HG03064 (cell line): ENCODE measurements around the gene C1QB.
"Not testable (repeated sequence)": the region's sequence is repeated elsewhere in the genome, so short reads cannot be mapped to it uniquely, and the experiment has no call there.

Experiments used
- ATAC-seq: cut with Tn5 transposase; IDR thresholded peaks from one replicate; pipeline ENCODE4 v1.9.1; 2021; ENCODE audit warnings: low read depth; ENCODE audit not compliant: unreplicated experiment

C1QB gene

DNA sequence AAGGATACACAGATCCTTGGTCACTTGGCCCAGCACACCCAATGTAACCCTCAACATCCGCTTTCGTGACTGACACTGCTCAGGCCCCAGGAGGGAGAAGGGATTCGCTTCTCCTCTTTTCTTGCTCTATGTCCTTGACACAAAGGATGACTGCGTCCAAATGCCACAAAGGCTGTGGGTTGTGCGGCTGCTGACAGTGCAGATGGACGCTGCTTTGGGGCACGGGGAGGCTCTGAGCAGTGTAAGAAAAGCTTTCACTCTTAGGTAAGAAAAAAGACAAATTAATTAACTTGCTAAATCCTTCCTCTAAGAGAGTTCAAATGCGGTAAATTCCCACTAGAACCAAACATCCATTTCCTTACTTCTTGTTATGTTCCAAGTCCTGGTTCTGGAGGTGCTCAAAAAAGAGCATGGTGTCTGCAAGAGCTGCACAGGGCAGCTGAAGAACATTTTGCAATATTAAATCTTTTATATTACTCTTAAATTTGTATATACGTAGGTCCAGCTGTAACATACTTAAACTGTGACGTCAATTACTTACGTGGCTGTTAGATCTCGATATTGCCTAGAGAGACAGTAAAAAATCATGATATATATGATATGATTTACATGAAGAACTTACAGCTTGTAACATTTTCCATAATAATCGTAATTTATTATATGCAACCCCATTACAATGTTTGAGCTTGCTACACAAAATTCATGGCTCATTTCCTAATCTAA, 38.2 kb downstream of the C1QB start:
- no peak for ATAC-seq

DNA sequence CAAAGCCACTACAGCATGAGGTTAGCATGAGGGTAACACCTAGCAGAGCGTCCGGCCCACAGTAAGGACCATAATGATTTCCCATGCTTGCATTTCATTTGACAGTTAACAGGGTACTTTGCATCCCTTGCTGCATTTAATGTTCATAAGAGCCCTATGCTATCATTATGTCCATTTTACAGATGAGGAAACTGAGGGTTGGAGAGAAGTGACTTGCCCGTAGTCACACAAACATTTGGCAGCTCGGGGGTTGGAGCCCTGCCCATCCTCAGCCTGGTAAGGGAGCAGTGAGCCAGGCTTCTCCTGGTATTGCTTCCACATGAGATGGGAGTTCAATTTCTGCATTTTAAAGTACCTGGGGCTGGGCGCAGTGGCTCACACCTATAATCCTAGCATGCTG, 41.1 kb downstream of the C1QB start:
- ATAC-seq = no peak

DNA sequence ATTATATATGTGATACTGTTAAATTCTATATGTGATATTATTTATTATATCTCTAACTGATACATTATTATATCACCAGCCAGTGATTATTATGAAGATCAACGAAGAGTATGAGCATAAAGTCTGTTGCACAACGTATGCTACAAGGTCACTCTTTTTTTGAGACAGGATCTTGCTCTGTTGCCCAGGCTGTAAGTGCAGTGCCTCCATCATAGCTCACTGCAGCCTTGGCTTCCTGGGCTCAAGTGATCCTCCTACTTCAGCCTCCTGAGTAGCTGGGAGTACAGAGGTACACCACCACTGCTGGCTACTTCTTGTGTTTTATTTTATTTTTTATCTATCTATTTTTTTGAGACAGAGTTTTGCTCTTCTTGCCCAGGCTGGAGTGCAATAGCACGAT, 43.6 kb downstream of the C1QB start:
- ATAC-seq = no peak

DNA sequence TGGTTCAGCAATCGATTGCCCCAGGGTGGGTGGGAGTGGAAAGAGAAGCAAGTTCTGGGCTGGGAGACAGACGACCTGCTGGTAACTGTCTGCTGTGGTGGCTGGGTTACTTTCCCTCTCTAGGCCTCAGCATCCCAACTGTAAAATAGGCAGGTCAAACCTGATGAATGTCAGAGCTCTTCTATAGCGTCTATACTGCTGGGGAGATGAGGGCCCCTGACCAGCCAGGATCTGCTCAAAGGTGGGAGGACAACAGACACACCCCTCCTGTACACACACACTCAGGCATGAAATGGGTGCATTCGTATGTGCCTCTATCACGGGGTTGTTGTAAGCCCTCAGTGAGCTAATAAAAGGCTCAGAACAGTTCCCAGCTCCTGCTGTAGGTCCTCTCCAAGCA, 44.9 kb downstream of the C1QB start:
- ATAC-seq = no peak

DNA sequence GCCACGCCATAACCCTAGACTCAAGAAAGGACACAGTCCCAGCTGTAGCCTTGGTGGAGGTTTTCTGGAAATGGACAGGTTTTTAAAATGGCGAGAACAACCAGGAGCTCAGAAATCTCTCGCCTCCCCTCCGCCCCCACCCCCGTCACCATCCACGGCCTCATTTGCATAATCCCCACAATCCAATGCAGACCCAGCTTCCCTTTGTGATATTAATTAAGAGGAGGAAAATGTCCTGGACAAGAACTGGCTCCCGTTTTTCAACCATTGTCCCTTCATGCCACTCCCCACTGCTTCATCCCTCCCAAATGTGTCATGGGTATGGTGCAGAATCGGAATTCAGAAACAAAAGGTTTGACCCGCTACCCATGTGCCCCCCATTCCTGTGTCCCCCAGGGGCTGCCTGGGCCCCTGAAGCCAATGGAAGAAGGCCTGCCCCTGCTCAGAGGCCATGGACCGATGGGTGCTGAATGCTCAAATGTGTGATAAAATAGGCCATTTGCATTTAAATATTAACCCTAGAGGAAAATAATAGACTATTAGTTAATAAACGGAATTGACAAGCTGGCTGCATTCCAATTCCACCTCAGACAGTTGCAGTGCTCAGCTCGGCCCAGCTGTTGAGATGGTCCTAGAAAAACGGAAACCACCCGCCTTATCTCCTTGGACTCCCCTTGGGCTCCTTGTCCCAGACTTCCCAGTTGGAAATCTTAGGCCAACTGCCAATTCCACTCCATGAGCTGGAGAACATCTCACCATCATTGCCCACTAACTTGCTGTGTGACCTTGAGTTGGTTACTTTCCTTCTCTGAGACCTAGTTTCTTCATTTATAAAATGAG, 46.9 kb downstream of the C1QB start:
- ATAC-seq = no peak

DNA sequence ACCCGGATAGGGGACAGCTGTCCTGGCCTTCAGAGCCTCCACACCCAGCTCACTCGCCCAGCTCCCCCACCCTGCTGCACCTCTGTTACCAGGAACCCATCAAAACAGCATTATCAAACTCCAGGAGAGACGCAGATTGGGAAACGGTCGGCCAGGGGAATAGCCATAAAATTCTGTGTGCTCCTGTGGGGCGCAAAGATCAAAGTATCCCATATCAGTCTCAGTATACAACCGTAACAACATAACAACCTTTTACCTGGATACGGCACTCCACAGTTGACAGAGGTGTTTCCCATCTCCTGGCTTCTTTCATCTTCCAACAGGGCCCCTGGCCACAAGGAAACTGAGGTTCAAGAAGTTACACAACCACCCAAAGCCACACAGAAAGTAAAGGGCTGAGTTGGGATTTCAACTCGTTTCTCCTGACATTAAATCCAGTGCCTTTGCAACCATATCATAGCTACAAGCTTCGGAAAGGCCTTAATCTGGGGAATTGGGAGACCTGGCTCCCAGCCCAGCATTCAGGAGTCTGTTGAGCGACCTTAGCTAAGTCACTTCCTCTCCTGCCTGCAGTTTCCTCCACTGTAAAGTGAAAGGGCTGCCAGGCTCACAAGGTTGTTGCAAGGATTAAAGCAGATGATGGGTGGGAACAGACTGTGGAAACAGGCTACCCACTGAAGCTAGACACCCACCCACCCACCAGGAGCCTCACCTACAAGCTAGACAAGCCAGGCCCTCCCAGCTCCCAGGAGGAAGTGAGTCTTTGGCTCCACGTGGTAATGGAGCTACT, 49.5 kb downstream of the C1QB start:
- ATAC-seq = no peak

DNA sequence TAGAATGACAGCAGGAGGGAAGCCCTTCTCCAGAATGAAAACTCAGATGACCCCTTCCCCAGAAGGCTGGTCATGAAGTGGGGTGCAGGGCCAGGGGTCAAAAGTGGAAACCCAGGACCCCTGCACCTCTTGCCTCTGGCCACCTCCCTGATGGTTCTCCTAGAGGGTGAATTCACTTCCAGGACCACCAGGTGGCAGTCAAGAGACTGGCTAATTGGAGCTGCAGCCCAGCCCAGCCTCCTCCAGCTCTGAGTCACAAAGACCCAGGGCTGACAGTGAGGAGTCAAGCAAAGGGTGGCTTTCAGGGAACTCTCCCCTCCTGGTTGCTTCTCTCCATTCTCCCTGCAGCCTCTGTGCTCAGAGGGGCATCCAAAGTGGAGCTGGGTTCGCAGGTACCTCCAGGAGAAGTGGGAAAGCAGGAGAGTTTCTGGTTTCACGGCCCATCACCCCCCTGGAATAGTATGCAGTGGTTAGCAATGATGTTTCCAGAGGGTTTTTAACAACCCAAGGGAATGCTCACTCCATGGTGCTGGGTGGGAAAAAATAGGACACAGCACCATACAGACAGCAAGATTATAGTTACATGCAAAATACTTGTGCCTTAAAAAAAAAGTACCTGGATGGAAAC, 51.5 kb downstream of the C1QB start:
- ATAC-seq = no peak

DNA sequence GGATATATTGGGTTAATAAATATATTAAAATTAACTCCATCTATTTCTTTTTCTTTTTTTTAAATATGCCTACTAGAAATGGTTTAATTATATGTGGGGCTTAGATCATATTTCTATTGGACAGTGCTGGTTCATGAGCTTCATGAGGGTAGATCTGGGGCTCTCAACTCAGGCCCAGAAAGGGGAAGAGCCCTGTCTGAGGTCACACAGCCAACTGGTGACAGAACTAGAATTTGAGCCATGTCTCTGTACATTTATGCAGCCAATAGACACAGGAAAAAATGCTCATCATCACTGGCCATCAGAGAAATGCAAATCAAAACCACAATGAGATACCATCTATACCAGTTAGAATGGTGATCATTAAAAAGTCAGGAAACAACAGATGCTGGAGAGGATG, 52.5 kb downstream of the C1QB start:
- no peak for ATAC-seq

DNA sequence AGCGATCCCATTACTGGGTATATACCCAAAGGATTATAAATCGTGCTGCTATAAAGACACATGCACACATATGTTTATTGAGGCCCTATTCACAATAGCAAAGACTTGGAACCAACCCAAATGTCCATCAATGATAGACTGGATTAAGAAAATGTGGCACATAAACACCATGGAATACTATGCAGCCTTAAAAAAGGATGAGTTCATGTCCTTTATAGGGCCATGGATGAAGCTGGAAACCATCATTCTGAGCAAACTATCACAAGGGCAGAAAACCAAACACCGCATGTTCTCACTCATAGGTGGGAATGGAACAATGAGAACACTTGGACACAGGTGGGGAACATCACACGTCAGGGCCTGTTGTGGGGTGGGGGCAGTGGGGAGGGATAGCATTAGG, 53.1 kb downstream of the C1QB start:
- ATAC-seq = not testable (repeated sequence)

DNA sequence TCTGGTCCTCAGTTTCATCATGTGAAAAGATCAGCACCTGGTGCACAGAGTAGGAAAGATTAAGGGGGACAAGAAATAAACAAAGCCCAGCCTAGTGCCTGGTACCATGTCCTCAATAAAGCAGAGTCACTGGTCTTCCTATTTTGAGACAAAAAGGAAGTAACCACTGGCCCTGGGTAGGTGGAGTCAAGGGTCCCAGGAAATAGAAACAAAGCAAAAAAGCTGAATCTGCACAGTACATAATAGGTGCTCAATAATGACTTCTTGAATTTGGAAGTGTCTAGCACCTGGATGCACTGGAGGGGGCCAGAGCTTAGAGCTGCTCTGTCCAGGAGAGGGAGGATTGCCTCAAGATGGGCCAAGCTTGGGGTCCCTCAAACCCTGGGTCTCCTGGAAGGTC, 55.7 kb downstream of the C1QB start:
- ATAC-seq = no peak

DNA sequence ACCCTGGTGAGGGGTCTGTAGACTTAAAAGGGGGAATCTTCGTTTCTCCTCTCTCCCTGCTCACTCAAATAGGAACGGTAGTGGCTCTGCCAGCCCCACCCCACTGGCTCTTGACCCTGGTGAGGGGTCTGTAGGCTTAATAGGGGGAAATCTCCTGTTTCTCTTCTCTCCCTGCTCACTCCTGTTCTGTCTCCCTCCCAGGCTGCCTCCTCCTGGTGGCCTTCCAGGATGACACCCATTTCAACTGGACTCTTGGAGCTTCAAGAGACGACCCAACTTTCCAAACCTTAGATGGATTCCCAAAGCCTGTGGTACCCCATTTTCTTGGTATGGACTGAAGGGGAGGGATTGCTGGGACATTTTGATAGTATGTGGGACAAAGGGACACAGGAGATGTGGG, 56.2 kb downstream of the C1QB start:
- no peak for ATAC-seq

DNA sequence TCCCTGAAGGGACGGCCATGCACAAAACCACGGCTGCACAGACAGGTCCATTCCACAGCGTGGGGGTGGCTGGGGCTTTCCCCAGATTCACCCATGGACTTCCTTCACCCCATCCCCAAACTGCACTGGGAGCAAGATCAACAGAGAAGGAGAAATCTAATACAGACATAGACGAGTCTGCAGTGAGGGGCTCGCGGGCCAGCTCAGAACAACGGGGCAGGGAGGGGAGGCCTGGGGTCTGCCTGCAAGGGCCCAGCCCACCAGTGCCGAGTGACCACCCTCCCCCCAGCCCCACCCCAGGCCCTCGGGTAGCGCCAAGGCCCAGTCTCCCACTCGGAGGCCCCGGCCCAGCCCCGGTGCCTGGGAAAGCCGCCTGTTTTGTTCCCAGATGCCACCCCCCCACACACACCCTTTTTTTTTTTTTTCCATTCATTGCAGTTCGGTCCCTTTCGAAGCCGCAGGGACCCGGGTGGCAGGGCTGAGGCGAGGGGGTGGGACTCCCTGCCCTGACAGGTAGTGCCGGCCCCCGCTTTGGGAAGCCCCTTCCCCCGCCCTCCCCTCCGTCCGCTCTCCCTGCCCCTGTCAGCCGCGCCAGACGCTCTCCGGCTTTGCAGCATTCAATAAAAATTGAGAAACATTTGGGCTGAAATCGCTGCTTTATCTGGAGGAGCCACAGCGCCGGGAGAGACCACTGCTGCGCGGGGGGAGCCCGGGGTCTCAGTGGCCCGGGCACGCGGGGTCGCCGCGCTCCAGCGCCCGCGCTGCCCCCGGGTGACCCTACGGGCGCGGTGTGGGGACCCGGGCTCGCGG, 57.1 kb downstream of the C1QB start:
- ATAC-seq = no peak

DNA sequence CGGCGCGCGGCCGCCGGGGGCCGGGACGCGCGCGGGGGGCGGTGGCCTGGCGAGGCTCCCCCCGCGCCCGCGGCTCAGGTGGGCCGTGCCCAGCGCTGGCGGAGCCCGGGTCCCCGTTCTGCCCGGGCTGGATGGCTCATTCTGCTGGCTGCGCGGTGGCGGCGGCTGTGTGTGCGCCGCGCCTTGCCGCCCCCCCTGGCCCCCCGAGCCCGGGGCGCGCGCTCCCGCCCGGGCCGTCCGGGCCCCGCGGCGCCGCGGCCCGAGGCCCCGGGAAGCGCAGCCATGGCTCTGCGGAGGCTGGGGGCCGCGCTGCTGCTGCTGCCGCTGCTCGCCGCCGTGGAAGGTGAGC, 57.6 kb downstream of the C1QB start, which contains the start of gene EPHB2:
Gene EPHB2, plus strand, starts transcription at position 139 of the 349 bp plus-strand sequence. Its CDS starts 144 bp downstream, at position 283.
- ATAC-seq = no peak

DNA sequence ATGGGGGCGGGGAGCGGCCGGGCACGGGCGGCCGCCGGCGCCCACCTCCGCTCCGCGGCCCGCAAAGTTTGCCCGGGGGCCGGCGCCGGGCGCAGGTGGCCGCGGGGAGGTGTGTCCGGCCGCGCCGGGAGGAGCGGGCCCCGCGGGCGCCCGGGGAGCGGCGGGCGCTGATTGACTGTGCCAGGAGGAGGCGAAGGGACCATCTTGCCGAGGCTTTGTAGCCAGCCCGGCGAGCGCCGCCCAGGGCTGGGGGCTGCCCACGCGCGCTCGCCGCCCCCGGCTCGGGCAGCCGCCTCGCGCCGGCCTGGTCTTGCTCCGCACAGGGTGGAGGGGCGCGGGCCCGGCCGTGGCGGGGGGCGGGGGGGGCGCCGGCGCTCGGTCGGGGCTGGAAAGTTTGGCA, 58.0 kb downstream of the C1QB start:
- no peak for ATAC-seq
